Measurements from ENCODE around the gene NRCAM.
A peak's percentile ranks its signal among the peaks of the same experiment; 100 is the strongest.

NRCAM gene

DNA sequence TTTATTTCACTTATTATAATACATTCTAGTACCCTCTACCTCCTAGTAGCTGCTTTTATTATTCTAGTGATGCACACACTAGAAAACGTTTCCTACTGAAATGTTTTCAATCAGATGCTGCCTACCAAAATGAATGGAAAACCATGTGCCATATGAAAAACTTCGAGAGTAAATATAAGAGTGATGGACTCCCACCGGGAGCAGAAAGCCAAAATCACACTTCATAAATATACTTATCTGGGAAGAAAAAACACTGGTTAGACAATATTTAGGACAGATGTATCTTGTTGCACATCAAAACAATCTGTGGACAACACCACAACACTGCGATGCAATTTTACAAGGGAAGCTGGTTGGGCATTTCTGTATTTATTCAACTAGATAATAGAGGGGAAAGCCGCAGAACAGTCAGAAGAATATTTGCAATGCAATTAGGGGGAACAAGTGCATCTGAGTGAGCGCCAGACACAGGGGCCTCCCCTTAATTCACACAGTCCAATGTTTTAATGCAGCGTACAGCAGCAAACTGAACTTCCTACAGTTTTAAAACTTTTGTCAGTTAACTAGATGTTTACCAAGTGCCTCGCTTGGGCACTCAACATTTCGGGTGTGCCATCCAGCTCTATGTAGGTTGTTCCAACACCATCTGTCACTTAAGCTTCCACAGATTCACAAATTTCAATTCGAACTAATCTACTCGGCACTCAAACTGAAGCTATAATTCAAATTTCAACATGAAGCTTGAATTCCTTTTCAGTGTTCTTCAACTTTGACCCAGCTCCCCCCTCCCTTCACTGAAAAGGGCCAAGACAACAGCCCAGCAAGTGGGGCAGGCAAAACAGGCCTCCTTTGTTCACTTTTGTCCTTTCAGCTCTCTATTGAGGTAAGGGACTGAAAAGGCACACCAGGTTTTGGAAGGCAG lies 7.4 kb downstream of the NRCAM start:
- H3K27ac ChIP-seq (ENCODE audit: extremely low read depth, low read depth, low read length) = peak overlapping the region; percentile 64
- no peaks in the 10 kb centered on the region for H3K36me3 ChIP-seq (ENCODE audit: control insufficient read depth in 2 of 2, insufficient read depth in 1 of 2, low read length in 2 of 2)
- no peak overlapping the region for H3K4me3 ChIP-seq (ENCODE audit: low read depth, low read length)
- ChIA-PET POLR2A (no interaction called here), CTCF (interaction anchor here (1.3 kb wide), 2 partner anchors 11 to 268 kb away, joined by 4 to 6 read pairs; no protein-coding TSS in a partner anchor)
- H3K9me3 ChIP-seq (ENCODE audit: control insufficient read depth, insufficient read depth, low read depth, low read length) = no peaks in the 10 kb centered on the region
- H3K4me1 ChIP-seq (ENCODE audit: control insufficient read depth, insufficient read depth, low read length) = peaks cover 19% of the 10 kb centered on the region
- TF ChIP-seq ZNF629 (tag by site-specific recombination; IDR thresholded peaks at IDR 0.05) (no peak), ZNF555 (tag by site-specific recombination; conservative IDR thresholded peaks at IDR 0.05) (no peak), ZBTB21 (tag by site-specific recombination; IDR thresholded peaks at IDR 0.05) (no peak), ZNF184 (tag by site-specific recombination; IDR thresholded peaks at IDR 0.05) (no peak), ZNF707 (tag by site-specific recombination; IDR thresholded peaks at IDR 0.05) (no peak), SCRT2 (tag by site-specific recombination; IDR thresholded peaks at IDR 0.05) (no peak), ZNF768 (tag by site-specific recombination; IDR thresholded peaks at IDR 0.05) (no peak), ZNF266 (tag by site-specific recombination; IDR thresholded peaks at IDR 0.05; ENCODE audit: low read depth) (no peak), YY1 (tag by site-specific recombination; IDR thresholded peaks at IDR 0.05) (no peak), ZNF514 (tag by site-specific recombination; IDR thresholded peaks at IDR 0.05) (no peak), ZIC2 (tag by site-specific recombination; IDR thresholded peaks at IDR 0.05) (no peak), ZNF670 (tag by site-specific recombination; IDR thresholded peaks at IDR 0.05; ENCODE audit: low read depth) (no peak), ZNF416 (tag by site-specific recombination; IDR thresholded peaks at IDR 0.05) (no peak), ZNF747 (tag by site-specific recombination; IDR thresholded peaks at IDR 0.05) (no peak), KLF8 (tag by site-specific recombination; IDR thresholded peaks at IDR 0.05) (no peak), PRDM1 (tag by site-specific recombination; IDR thresholded peaks at IDR 0.05) (no peak), ZNF626 (tag by site-specific recombination; IDR thresholded peaks at IDR 0.05) (no peak), ZNF350 (tag by site-specific recombination; IDR thresholded peaks at IDR 0.05) (no peak), ZEB2 (tag by site-specific recombination; IDR thresholded peaks at IDR 0.05) (0 out of 2 replicates have a peak, but pooled peaks have one; percentile 40), ZNF510 (tag by site-specific recombination; IDR thresholded peaks at IDR 0.05; ENCODE audit: insufficient replicate concordance) (no peak)
- TF ChIP-seq, protein P1, sequence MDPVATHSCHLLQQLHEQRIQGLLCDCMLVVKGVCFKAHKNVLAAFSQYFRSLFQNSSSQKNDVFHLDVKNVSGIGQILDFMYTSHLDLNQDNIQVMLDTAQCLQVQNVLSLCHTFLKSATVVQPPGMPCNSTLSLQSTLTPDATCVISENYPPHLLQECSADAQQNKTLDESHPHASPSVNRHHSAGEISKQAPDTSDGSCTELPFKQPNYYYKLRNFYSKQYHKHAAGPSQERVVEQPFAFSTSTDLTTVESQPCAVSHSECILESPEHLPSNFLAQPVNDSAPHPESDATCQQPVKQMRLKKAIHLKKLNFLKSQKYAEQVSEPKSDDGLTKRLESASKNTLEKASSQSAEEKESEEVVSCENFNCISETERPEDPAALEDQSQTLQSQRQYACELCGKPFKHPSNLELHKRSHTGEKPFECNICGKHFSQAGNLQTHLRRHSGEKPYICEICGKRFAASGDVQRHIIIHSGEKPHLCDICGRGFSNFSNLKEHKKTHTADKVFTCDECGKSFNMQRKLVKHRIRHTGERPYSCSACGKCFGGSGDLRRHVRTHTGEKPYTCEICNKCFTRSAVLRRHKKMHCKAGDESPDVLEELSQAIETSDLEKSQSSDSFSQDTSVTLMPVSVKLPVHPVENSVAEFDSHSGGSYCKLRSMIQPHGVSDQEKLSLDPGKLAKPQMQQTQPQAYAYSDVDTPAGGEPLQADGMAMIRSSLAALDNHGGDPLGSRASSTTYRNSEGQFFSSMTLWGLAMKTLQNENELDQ (tag by site-specific recombination; IDR thresholded peaks at IDR 0.05; ENCODE audit: low read depth) = no peak
- TF ChIP-seq, protein P2, sequence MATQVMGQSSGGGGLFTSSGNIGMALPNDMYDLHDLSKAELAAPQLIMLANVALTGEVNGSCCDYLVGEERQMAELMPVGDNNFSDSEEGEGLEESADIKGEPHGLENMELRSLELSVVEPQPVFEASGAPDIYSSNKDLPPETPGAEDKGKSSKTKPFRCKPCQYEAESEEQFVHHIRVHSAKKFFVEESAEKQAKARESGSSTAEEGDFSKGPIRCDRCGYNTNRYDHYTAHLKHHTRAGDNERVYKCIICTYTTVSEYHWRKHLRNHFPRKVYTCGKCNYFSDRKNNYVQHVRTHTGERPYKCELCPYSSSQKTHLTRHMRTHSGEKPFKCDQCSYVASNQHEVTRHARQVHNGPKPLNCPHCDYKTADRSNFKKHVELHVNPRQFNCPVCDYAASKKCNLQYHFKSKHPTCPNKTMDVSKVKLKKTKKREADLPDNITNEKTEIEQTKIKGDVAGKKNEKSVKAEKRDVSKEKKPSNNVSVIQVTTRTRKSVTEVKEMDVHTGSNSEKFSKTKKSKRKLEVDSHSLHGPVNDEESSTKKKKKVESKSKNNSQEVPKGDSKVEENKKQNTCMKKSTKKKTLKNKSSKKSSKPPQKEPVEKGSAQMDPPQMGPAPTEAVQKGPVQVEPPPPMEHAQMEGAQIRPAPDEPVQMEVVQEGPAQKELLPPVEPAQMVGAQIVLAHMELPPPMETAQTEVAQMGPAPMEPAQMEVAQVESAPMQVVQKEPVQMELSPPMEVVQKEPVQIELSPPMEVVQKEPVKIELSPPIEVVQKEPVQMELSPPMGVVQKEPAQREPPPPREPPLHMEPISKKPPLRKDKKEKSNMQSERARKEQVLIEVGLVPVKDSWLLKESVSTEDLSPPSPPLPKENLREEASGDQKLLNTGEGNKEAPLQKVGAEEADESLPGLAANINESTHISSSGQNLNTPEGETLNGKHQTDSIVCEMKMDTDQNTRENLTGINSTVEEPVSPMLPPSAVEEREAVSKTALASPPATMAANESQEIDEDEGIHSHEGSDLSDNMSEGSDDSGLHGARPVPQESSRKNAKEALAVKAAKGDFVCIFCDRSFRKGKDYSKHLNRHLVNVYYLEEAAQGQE (tag by site-specific recombination; IDR thresholded peaks at IDR 0.05) = no peak
- TF ChIP-seq, protein P3, sequence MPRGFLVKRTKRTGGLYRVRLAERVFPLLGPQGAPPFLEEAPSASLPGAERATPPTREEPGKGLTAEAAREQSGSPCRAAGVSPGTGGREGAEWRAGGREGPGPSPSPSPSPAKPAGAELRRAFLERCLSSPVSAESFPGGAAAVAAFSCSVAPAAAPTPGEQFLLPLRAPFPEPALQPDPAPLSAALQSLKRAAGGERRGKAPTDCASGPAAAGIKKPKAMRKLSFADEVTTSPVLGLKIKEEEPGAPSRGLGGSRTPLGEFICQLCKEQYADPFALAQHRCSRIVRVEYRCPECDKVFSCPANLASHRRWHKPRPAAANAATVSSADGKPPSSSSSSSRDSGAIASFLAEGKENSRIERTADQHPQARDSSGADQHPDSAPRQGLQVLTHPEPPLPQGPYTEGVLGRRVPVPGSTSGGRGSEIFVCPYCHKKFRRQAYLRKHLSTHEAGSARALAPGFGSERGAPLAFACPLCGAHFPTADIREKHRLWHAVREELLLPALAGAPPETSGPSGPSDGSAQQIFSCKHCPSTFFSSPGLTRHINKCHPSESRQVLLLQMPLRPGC (tag by site-specific recombination; IDR thresholded peaks at IDR 0.05) = no peak
- TF ChIP-seq, protein P4, sequence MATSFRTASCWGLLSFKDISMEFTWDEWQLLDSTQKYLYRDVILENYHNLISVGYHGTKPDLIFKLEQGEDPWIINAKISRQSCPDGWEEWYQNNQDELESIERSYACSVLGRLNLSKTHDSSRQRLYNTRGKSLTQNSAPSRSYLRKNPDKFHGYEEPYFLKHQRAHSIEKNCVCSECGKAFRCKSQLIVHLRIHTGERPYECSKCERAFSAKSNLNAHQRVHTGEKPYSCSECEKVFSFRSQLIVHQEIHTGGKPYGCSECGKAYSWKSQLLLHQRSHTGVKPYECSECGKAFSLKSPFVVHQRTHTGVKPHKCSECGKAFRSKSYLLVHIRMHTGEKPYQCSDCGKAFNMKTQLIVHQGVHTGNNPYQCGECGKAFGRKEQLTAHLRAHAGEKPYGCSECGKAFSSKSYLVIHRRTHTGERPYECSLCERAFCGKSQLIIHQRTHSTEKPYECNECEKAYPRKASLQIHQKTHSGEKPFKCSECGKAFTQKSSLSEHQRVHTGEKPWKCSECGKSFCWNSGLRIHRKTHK (tag by site-specific recombination; IDR thresholded peaks at IDR 0.05) = no peak
- TF ChIP-seq, protein P5, sequence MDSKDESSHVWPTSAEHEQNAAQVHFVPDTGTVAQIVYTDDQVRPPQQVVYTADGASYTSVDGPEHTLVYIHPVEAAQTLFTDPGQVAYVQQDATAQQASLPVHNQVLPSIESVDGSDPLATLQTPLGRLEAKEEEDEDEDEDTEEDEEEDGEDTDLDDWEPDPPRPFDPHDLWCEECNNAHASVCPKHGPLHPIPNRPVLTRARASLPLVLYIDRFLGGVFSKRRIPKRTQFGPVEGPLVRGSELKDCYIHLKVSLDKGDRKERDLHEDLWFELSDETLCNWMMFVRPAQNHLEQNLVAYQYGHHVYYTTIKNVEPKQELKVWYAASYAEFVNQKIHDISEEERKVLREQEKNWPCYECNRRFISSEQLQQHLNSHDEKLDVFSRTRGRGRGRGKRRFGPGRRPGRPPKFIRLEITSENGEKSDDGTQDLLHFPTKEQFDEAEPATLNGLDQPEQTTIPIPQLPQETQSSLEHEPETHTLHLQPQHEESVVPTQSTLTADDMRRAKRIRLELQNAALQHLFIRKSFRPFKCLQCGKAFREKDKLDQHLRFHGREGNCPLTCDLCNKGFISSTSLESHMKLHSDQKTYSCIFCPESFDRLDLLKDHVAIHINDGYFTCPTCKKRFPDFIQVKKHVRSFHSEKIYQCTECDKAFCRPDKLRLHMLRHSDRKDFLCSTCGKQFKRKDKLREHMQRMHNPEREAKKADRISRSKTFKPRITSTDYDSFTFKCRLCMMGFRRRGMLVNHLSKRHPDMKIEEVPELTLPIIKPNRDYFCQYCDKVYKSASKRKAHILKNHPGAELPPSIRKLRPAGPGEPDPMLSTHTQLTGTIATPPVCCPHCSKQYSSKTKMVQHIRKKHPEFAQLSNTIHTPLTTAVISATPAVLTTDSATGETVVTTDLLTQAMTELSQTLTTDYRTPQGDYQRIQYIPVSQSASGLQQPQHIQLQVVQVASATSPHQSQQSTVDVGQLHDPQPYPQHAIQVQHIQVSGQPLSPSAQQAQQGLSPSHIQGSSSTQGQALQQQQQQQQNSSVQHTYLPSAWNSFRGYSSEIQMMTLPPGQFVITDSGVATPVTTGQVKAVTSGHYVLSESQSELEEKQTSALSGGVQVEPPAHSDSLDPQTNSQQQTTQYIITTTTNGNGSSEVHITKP (tag by site-specific recombination; IDR thresholded peaks at IDR 0.05) = peak; percentile 69
